Femur (tissue), 1 donor: ENCODE measurements around the gene TTC7B.

Source experiments
- DNase-seq: peaks from one replicate; pipeline ENCODE4 v3.0.0-alpha.2; 2017

The TTC7B gene

GRCh38 chr14:90571149-90571947 is 244.9 kb downstream of the TTC7B start:
- no peak for DNase-seq

DNA sequence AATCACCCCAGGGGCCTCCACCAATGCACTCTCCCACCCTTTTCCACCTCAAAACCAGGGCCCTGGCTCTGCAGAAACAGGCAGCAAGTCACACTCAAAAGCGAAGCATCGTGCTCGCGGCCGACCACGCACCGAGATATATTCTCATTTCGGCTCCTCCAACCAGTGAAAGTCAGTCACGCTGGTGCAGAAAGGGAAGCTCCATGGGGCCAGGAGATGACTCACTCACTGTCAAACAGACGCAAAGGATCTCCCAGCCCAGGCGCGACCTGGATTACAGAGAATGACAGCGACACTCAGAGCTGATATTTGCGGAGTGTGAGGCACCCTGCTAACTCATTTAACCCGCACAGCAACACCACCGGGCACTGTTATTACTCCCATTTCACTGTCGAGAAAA is 245.8 kb downstream of the TTC7B start:
- no peak for DNase-seq

- DNase-seq, result no peak
Observed at GRCh38 chr14:90569606-90570387, 246.4 kb downstream of the TTC7B start.

GRCh38 chr14:90569201-90569600 is 247.0 kb downstream of the TTC7B start:
- no peak for DNase-seq

- no peak for DNase-seq
Observed at GRCh38 chr14:90568405-90568804, 247.8 kb downstream of the TTC7B start.

- no peak for DNase-seq
Observed at GRCh38 chr14:90567991-90568390, 248.2 kb downstream of the TTC7B start.

- DNase-seq, result no peak
Observed at GRCh38 chr14:90567191-90567590, 249.0 kb downstream of the TTC7B start.

- no peak for DNase-seq
Observed at GRCh38 chr14:90566481-90566880, 249.7 kb downstream of the TTC7B start.

GRCh38 chr14:90564496-90564895 is 251.7 kb downstream of the TTC7B start:
- DNase-seq, result no peak

- DNase-seq, result no peak
Observed at GRCh38 chr14:90562652-90563051, 253.6 kb downstream of the TTC7B start.

DNA sequence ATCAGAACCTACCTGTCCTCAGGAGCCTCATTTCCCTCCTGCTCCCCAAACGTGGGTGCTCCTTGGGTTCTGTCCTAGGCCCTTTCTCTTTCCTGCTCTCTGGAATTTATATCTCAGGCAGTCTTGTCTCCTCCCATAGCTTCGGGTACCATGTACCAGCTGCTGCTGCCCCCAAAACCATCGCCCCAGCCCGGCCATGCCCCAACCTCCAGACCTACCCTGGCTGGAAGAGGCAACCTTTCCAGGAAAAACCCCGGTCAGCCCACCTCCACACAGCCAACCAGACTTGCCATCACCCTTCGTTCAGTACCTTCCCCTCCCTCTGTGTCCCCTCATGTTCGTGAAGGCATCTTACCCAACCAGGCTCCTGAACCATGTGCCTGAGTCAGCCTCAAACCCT is 254.3 kb downstream of the TTC7B start:
- no peak for DNase-seq

DNA sequence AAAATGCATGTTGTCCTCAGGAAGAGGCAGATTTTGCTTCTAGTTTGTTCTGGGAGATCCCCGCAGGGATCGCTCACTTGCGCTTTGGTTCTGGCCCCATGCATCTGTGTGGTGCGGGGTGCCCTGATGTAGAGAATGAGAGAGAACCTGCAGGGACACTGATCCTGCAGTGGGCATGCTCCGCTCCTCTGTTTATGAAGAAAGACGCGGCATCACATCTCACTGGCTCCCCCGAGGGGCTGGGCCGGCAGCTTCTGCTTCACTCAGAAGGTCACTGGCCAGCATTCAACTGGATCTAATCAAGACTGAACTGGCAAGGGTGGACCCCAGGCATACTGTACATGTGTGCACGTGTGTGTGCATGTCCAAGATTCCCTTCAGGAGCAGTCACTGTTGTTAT is 255.2 kb downstream of the TTC7B start:
- no peak for DNase-seq

- DNase-seq, result no peak
Observed at GRCh38 chr14:90560558-90560957, 255.7 kb downstream of the TTC7B start.

DNA sequence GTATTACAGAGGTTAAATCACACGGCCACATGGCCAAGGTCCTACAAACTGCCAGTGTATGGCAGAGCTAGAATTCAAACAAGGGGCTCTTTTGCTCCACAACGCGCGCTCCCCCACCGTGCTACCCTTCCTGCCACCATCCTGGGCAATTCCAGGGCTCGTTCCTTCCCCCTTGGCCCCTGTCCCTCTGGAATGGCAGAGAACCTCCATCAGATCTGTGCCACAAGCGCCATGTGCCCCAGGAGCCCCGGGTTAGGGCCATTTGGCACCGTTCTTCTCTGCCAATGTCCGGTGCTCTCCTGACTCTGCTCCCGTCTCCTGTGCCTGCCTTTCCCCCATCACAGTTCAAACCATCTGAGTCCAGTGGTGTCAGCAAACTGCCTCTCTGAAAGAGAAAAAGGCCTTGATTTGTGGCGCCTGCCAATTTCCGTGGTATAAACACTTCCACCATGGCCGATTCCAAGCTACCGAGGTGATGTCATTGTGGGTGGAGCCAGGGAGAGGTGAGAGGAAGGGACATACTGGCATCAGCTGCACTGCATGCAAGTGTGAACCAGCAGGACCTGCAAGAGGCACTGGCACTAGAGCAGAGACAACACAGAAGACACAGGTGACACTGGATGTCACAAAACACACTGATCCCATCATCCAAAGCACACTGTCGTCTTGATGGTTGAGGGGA is 256.3 kb downstream of the TTC7B start:
- DNase-seq, result no peak

- DNase-seq, result no peak
Observed at GRCh38 chr14:90558983-90559590, 257.1 kb downstream of the TTC7B start.

DNA sequence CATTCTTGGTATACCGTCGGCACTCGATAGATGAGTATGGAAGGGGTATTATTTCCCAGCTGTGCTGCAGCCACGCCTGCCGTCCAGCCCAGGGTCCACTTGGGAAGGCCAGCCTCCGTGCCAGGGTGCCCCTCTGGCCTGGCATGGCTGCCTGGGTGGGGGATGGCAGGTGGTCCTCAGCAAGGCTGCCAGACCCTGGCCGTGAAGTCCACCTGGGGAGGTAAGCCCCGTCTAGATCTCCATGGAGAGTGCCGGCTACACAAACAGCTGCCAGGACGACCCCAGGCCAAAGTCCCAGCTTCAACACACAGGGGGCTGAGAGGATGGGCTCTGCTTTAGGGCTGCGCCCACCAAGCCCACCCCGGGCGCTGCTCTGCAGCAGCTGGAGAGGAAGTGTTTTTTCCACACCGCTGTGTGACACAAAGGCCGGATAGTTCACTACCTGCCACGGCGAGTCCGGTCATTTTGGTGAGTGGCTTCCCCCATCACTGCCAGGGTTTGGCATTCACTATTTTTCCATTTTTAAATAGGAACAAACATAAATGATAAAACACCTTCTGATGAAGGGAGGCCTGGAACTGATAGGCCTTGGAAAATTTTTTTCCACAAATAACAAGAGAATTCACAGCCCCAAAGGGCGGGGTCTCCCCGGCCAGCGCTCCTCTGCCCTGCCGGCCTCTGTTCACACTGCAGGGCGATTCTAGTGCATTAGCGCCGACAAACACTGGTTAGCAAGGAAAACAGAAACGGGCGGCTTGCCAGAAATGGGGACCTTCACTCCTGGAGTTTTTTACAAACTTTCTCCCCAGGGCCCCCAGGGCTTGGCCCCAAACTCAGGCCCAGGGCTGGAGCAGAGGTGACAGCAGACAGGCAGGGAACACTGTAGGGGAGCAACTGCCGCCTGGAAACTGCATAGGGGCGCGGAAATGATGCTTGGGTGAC is 257.9 kb downstream of the TTC7B start:
- DNase-seq, result no peak

GRCh38 chr14:90557516-90557915 is 258.7 kb downstream of the TTC7B start:
- no peak for DNase-seq

- no peak for DNase-seq
Observed at GRCh38 chr14:90556666-90557450, 259.4 kb downstream of the TTC7B start.

DNA sequence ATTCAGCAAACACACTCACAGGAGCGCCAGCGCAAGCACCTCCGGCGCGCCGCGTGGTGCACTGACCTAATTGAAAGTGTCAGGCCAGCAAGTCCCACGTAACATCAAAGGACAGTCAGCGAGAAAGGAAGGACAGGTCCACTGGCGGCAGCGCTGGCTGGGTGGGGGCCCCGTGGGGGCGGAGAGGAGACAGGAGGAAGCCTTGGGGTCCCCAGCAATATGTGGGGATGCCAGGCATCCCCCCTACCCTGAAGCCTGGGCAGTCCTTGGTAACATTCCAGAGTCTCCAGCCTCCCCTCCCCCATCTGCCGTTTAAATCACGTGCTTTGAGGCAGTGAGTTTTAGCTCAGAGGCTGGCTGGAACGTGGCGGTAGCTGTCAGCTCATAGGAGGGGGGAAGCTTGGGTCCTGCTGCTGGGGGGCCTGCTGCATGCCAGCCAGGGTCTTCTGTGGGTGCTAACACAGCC is 260.2 kb downstream of the TTC7B start:
- no peak for DNase-seq

DNA sequence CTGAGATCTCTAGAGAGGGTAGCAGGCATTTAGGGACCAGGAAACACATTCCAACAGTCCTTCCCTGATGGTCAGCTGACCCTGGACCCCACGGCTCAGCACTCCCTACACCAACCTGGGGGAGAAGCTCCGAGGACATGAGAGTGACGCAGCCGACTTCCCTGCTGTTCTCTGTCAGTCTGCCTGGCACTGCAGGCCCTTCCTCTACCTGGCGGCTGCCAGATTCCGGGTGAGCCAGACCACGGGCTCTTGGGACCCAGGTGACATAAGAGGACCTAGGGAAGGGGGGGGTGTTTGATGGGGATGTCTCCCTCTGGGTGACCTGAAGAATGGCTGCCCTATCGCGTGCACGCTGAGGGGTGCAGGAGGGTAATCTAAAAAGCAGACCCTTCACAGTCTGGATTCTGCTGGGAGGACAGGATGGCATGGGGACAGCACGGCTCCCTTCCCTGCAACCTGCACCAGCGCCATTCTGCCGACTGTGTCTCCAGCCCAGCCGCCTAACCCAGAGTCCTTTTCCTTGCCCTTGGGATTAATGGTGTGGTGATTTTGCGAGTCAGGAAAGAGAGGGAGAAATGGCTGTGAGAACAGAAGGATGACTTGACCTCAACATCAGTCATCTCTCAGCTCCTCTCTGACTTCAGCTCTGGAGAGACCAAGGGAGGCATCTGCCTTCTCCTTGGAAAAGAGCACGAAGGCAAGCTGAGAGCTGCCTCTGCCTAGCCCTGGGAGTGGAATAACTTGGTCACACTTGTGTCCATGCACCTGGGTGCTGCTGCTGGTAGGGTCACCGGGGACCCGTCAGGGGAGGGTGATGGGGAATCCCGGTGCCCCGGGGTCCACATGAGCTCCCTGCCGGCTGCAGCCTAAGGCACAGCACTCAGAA is 260.9 kb downstream of the TTC7B start:
- no peak for DNase-seq
